Panc1 (cell line): Measurements from ENCODE around the gene TMEM163.

ENCODE experiments used
- CTCF ChIP-seq: fragments of 450-650 bp; IDR thresholded peaks from 2 replicates; pipeline ENCODE4 v1.5.1; 2017; ENCODE audit warnings: mild to moderate bottlenecking
- POLR2AphosphoS5 ChIP-seq: IDR thresholded peaks from 2 replicates; pipeline ENCODE4 v1.6.1; 2012; ENCODE audit warnings: mild to moderate bottlenecking, low read depth, low read length, moderate library complexity
- SIN3A ChIP-seq: IDR thresholded peaks from 2 replicates; pipeline ENCODE4 v1.6.1; 2012; ENCODE audit warnings: low read depth, mild to moderate bottlenecking, low read length, moderate library complexity, borderline replicate concordance; ENCODE audit not compliant: insufficient read depth
- TCF7L2 ChIP-seq: IDR thresholded peaks from 2 replicates; pipeline ENCODE4 v1.6.1; 2011; ENCODE audit warnings: mild to moderate bottlenecking, low read depth, low read length, inconsistent platforms
- TF ChIP-seq, protein P1 (sequence below), 2 experiments: IDR thresholded peaks; 2 replicates each; pipeline ENCODE4 v1.6.1; 2011 to 2012; ENCODE audit warnings: low read depth in 2 of 2, control low read depth in 1 of 2, low read length in 1 of 2, mild to moderate bottlenecking in 1 of 2, moderate library complexity in 1 of 2; ENCODE audit not compliant: insufficient read depth in 1 of 2

DNA sequence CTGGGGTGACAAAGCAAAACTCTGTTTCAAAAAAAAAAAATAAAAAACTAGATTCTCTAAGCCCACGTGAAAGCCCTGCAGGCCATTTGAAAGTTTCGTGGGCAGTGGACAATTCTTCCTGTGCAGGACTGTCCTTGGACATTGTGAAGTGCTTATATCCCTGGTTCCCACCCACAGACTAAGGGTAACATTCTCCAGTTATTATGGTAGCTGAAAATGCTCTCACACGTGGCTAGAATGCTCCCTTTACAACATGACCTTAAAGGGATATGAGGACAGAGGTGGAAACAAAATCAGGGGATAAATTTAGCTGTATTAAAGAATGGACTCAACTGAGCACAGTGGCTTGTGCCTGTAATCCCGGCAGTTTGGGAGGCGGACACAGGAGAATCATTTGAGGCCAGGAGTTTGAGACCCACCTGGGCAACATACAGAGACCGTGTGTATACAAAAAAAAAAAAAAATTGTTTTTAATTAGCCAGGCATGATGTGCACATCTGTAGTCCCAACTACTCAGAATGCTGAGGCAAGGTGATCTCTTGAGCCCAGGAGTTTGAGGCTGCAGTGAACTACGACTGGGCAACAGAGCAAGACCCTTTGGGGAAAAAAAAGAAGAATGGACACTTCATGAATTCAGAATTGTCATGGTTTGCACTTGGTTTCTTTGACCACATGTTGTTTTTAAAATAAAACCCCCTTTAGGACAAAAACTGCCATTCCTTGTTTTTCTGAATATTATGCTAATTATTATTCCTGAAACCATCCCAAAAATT lies 297.1 kb downstream of the TMEM163 start:
- TF ChIP-seq CTCF (no peak), POLR2AphosphoS5 (no peak), TCF7L2 (no peak), SIN3A (no peak)
- TF ChIP-seq, protein P1, sequence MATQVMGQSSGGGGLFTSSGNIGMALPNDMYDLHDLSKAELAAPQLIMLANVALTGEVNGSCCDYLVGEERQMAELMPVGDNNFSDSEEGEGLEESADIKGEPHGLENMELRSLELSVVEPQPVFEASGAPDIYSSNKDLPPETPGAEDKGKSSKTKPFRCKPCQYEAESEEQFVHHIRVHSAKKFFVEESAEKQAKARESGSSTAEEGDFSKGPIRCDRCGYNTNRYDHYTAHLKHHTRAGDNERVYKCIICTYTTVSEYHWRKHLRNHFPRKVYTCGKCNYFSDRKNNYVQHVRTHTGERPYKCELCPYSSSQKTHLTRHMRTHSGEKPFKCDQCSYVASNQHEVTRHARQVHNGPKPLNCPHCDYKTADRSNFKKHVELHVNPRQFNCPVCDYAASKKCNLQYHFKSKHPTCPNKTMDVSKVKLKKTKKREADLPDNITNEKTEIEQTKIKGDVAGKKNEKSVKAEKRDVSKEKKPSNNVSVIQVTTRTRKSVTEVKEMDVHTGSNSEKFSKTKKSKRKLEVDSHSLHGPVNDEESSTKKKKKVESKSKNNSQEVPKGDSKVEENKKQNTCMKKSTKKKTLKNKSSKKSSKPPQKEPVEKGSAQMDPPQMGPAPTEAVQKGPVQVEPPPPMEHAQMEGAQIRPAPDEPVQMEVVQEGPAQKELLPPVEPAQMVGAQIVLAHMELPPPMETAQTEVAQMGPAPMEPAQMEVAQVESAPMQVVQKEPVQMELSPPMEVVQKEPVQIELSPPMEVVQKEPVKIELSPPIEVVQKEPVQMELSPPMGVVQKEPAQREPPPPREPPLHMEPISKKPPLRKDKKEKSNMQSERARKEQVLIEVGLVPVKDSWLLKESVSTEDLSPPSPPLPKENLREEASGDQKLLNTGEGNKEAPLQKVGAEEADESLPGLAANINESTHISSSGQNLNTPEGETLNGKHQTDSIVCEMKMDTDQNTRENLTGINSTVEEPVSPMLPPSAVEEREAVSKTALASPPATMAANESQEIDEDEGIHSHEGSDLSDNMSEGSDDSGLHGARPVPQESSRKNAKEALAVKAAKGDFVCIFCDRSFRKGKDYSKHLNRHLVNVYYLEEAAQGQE (IDR thresholded peaks at IDR 0.05; ENCODE audit: insufficient read depth in 1 of 2, low read depth in 2 of 2, low read length in 1 of 2), result no peak
